ENCODE data around the gene TSFM.
"Not testable (repeated sequence)": the region's sequence is repeated elsewhere in the genome, so short reads cannot be mapped to it uniquely, and the experiment has no call there.

The TSFM gene

GRCh38 chr12:57817990-57818331 is 35.4 kb downstream of the TSFM start:
- not testable (repeated sequence) for FAIRE-seq

- not testable (repeated sequence) for FAIRE-seq
These were observed 37.5 kb downstream of the TSFM start for GRCh38 chr12:57820119-57820518.

- not testable (repeated sequence) for FAIRE-seq
These were observed 38.4 kb downstream of the TSFM start for GRCh38 chr12:57821015-57821414.

GRCh38 chr12:57821474-57822214 is 39.1 kb downstream of the TSFM start:
- FAIRE-seq: no peak

- FAIRE-seq: no peak
These were observed 40.0 kb downstream of the TSFM start for GRCh38 chr12:57822392-57823130.

- FAIRE-seq: no peak
These were observed 40.7 kb downstream of the TSFM start for GRCh38 chr12:57823131-57823907.

- no peak for FAIRE-seq
These were observed 41.5 kb downstream of the TSFM start for GRCh38 chr12:57823908-57824640.

GRCh38 chr12:57825451-57825850 is 42.9 kb downstream of the TSFM start:
- no peak for FAIRE-seq

GRCh38 chr12:57826400-57826799 is 43.8 kb downstream of the TSFM start:
- FAIRE-seq: no peak

- no peak for FAIRE-seq
These were observed 44.4 kb downstream of the TSFM start for GRCh38 chr12:57826966-57827365.

- no peak for FAIRE-seq
These were observed 46.6 kb downstream of the TSFM start for GRCh38 chr12:57829025-57829777.

GRCh38 chr12:57830393-57830792 is 47.8 kb downstream of the TSFM start:
- no peak for FAIRE-seq

- no peak for FAIRE-seq
These were observed 50.4 kb downstream of the TSFM start for GRCh38 chr12:57832966-57833365.

GRCh38 chr12:57833672-57834071 is 51.1 kb downstream of the TSFM start:
- no peak for FAIRE-seq

GRCh38 chr12:57834086-57834876 is 51.7 kb downstream of the TSFM start:
- no peak for FAIRE-seq

- FAIRE-seq: no peak
These were observed 53.0 kb downstream of the TSFM start for GRCh38 chr12:57835366-57836288.

- FAIRE-seq: no peak
These were observed 54.1 kb downstream of the TSFM start for GRCh38 chr12:57836442-57837375.

GRCh38 chr12:57837864-57838562 is 55.4 kb downstream of the TSFM start:
- no peak for FAIRE-seq

All from TTC549 (cell line).